OCI-LY7 (cell line): ENCODE results near the gene TTLL5. TPM values are rescaled to one million over a fixed set of nuclear protein-coding genes. Genes with fewer than 3 reads are reported as not detected.

Experiments used
- BruUV-seq: library from RNA; stranded (reverse); fragments of 400-500 nt; replicated peaks from 2 replicates; lab custom pipeline; 2021; lab: Mats Ljungman, UMichigan
- CTCF ChIA-PET: fragments of 300-600 bp; sonication (Branson Sonifier 250); formaldehyde crosslinking; loops from one replicate; lab custom pipeline; 2022; ENCODE audit warnings: antibody characterized with exemption; ENCODE audit not compliant: unreplicated experiment; lab: Charles Lee
- POLR2A ChIA-PET: fragments of 300-600 bp; sonication (Branson Sonifier 250); formaldehyde crosslinking; loops from one replicate; lab custom pipeline; 2022; ENCODE audit warnings: antibody characterized with exemption; lab: Charles Lee
- DNase-seq: peaks from one replicate; pipeline ENCODE4 v3.0.0-alpha.2; 2015; ENCODE audit warnings: low spot score
- H2AFZ ChIP-seq: fragments of 200-600 bp; sonication (generic), shearing (Covaris generic); 2 replicates; pipeline ENCODE4 v1.6.1; 2014; ENCODE audit warnings: mild to moderate bottlenecking, antibody characterized with exemption, low read length, moderate library complexity
- H3K27ac ChIP-seq: fragments of 200-600 bp; sonication (generic); 2 replicates; pipeline ENCODE4 v1.5.1; 2014; ENCODE audit warnings: mixed run types, low read depth, mild to moderate bottlenecking, moderate library complexity, low read length, inconsistent platforms; ENCODE audit not compliant: poor library complexity, severe bottlenecking
- H3K36me3 ChIP-seq: fragments of 200-600 bp; sonication (generic); 2 replicates; pipeline ENCODE4 v1.6.1; 2014; ENCODE audit warnings: mild to moderate bottlenecking, antibody characterized with exemption, low read length, moderate library complexity, mixed read lengths; ENCODE audit not compliant: insufficient read depth
- H3K4me1 ChIP-seq: fragments of 200-600 bp; sonication (generic); 2 replicates; pipeline ENCODE4 v1.5.1; 2014; ENCODE audit warnings: mild to moderate bottlenecking, low read length; ENCODE audit not compliant: insufficient read depth, poor library complexity, severe bottlenecking
- H3K4me2 ChIP-seq: fragments of 200-600 bp; sonication (generic); 2 replicates; pipeline ENCODE4 v1.6.1; 2014; ENCODE audit warnings: mild to moderate bottlenecking, low read length
- H3K4me3 ChIP-seq: fragments of 200-600 bp; sonication (generic); 2 replicates; pipeline ENCODE4 v1.5.1; 2014; ENCODE audit warnings: mild to moderate bottlenecking, low read depth, low read length; ENCODE audit not compliant: poor library complexity, severe bottlenecking
- H3K79me2 ChIP-seq: fragments of 200-600 bp; sonication (generic); 2 replicates; pipeline ENCODE4 v1.6.1; 2016; ENCODE audit warnings: low read depth, mild to moderate bottlenecking, low read length, moderate library complexity, mixed read lengths; ENCODE audit not compliant: insufficient read depth
- H3K9me2 ChIP-seq: fragments of 200-600 bp; sonication (generic); 2 replicates; pipeline ENCODE4 v1.6.1; 2016; ENCODE audit warnings: mild to moderate bottlenecking, low read length, mixed read lengths; ENCODE audit not compliant: insufficient read depth
- H3K9me3 ChIP-seq: fragments of 200-600 bp; sonication (generic); 2 replicates; pipeline ENCODE4 v1.6.1; 2014; ENCODE audit warnings: mild to moderate bottlenecking, mixed run types, low read length, mixed read lengths
- H4K20me1 ChIP-seq: fragments of 200-600 bp; sonication (generic); 2 replicates; pipeline ENCODE4 v1.6.1; 2014; ENCODE audit warnings: mild to moderate bottlenecking, antibody characterized with exemption, low read length, moderate library complexity, mixed read lengths; ENCODE audit not compliant: insufficient read depth
- CTCF ChIP-seq: fragments of 200-600 bp; sonication (generic); conservative IDR thresholded peaks from 2 replicates; pipeline ENCODE4 v1.5.1; 2014; ENCODE audit warnings: mild to moderate bottlenecking, antibody characterized with exemption, low read length, moderate library complexity, mixed read lengths
- EZH2phosphoT487 ChIP-seq: fragments of 200-600 bp; sonication (generic); IDR thresholded peaks from 2 replicates; pipeline ENCODE4 v1.6.1; 2018; ENCODE audit warnings: low read depth, borderline replicate concordance, mild to moderate bottlenecking, mixed run types, antibody characterized with exemption, low read length, moderate library complexity, mixed read lengths
- intact Hi-C: fragments of 100-400 bp; cut with micrococcal nuclease; formaldehyde crosslinking; loops from one replicate; pipeline ENCODE4 v1.10.0; 2022; ENCODE audit not compliant: unreplicated experiment
- total RNA-seq, 2 experiments: library from RNA; depleted of rRNA in 1 of 2; stranded (reverse); fragments of >200 nt in 1 of 2; shearing (Covaris generic) in 1 of 2; gene quantifications; 2 replicates each; pipeline ENCODE4 v1.2.3, GENCODE V29; 2014 to 2022

TTLL5 gene
- total RNA-seq, 2 experiments from 2014 or later = 34.3 to 55.6 TPM

- H3K36me3 ChIP-seq = peaks cover 15% of the 10 kb centered on the region
- no TSS peak for BruUV-seq
- no peaks in the 10 kb centered on the region for H3K9me2 ChIP-seq
- no peak overlapping the region for H2AFZ ChIP-seq
- H3K4me2 ChIP-seq = no peak overlapping the region
- H3K79me2 ChIP-seq = no peaks in the 10 kb centered on the region
- no peak overlapping the region for H3K27ac ChIP-seq
- ChIA-PET CTCF (no interaction called here), POLR2A (no interaction called here)
- no peaks in the 10 kb centered on the region for H3K4me1 ChIP-seq
- no peak for TF ChIP-seq CTCF
- TF ChIP-seq EZH2phosphoT487 = no peak
- intact Hi-C loops = no loop called here
- no peaks in the 10 kb centered on the region for H3K9me3 ChIP-seq
- no peak for DNase-seq
- H3K4me3 ChIP-seq = no peak overlapping the region
- no peaks in the 10 kb centered on the region for H4K20me1 ChIP-seq
These were observed 144.6 kb downstream of the TTLL5 start for GRCh38 chr14:75805646-75806045.

- no peak overlapping the region for H3K4me2 ChIP-seq
- TF ChIP-seq CTCF (no peak), EZH2phosphoT487 (no peak)
- H3K79me2 ChIP-seq = no peaks in the 10 kb centered on the region
- no TSS peak for BruUV-seq
- no peaks in the 10 kb centered on the region for H3K9me3 ChIP-seq
- intact Hi-C loops = no loop called here
- H3K4me3 ChIP-seq = no peak overlapping the region
- DNase-seq = no peak
- H2AFZ ChIP-seq = no peak overlapping the region
- no peaks in the 10 kb centered on the region for H3K9me2 ChIP-seq
- CTCF ChIA-PET = no interaction called here
- H3K27ac ChIP-seq = no peak overlapping the region
- H3K36me3 ChIP-seq = peaks cover 11% of the 10 kb centered on the region
- POLR2A ChIA-PET = no interaction called here
- H4K20me1 ChIP-seq = no peaks in the 10 kb centered on the region
- H3K4me1 ChIP-seq = no peaks in the 10 kb centered on the region
These were observed 145.3 kb downstream of the TTLL5 start for GRCh38 chr14:75806352-75806832.

DNA sequence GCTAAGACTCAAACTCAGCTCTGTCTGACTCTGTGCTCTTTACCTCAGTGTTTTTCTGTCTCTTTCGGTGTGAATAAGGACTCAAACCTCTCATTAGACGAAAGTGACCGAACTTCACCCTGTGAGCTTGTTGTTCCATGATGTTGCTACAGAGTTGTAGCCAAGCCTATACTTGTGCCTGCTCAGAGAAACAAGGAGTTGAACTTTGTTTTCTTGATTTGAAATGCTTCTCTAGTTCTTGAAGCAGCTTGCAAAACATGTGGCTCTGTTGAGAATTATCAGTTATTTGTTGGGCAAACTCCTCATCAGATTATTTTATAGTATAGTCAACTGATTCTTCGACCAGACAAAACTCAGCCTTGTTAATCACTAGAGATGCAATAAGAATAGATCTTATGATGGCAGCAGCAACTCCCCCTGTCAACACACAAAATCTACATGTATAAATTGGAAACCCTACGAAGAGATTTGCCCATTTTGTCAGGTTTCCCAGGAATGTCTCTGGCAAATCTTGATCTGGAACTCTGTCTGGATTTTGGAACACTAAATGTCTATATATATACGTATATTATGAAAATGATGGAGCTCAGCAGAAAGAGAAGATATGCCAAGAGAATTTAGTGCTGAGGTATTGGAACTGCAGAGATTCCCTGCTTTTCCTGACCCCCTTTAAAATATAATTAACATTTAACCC is 146.8 kb downstream of the TTLL5 start:
- ChIA-PET CTCF (no interaction called here), POLR2A (interaction anchor here (0.6 kb wide), 1 partner anchor 17 kb away, joined by 3 read pairs; no protein-coding TSS in a partner anchor)
- Histone ChIP-seq H3K36me3 (peaks cover 12% of the 10 kb centered on the region; the same call in 1 of the 2 replicates), H3K9me2 (no peaks in the 10 kb centered on the region), H2AFZ (no peak overlapping the region), H3K4me1 (peaks cover 4% of the 10 kb centered on the region), H3K4me2 (no peak overlapping the region), H4K20me1 (no peaks in the 10 kb centered on the region), H3K79me2 (no peaks in the 10 kb centered on the region), H3K4me3 (no peak overlapping the region), H3K9me3 (no peaks in the 10 kb centered on the region), H3K27ac (no peak overlapping the region)
- TF ChIP-seq CTCF (no peak), EZH2phosphoT487 (no peak)
- intact Hi-C loops = no loop called here
- DNase-seq = no peak
- BruUV-seq = no TSS peak
